Mammary epithelial cell (primary cell): ENCODE results near the gene MOB1A.

Experiments
- CTCF ChIP-seq, 2 donors: IDR thresholded peaks in 1 of 2; conservative IDR thresholded peaks in 1 of 2; 2 replicates each; pipeline ENCODE4 v1.5.1; 2011 to 2012; ENCODE audit warnings: inconsistent platforms in 2 of 2, low read length in 2 of 2, mild to moderate bottlenecking in 2 of 2, control low read depth in 1 of 2, low read depth in 1 of 2; ENCODE audit not compliant: insufficient read depth in 1 of 2; ENCODE audit errors: extremely low read depth in 1 of 2
- EZH2 ChIP-seq: IDR thresholded peaks from 2 replicates; pipeline ENCODE4 v1.6.1; 2012; ENCODE audit warnings: low read length, inconsistent platforms, borderline replicate concordance

- no peak for TF ChIP-seq CTCF (conservative IDR thresholded peaks at IDR 0.05 in 1 of 2, IDR thresholded peaks at IDR 0.05 in 1 of 2; ENCODE audit: extremely low read depth in 1 of 2, insufficient read depth in 1 of 2, low read depth in 1 of 2, low read length in 2 of 2)
- no peak for TF ChIP-seq EZH2
Observed at GRCh38 chr2:74205113-74205512, 26.4 kb upstream of the MOB1A start.
